ENCODE data around the gene ELMO1.

GRCh38 chr7:37338966-37339365, 109.7 kb downstream of the ELMO1 start:
- TF ChIP-seq PKNOX1 (IDR thresholded peaks at IDR 0.05) (no peak), FOXM1 (IDR thresholded peaks at IDR 0.05; ENCODE audit: borderline replicate concordance) (no peak), FOXA1 (IDR thresholded peaks at IDR 0.05) (no peak), SUZ12 (IDR thresholded peaks at IDR 0.05) (no peak), SP1 (IDR thresholded peaks at IDR 0.05) (no peak), ZNF384 (IDR thresholded peaks at IDR 0.05) (no peak), HDGF (IDR thresholded peaks at IDR 0.05; ENCODE audit: borderline replicate concordance) (no peak)
